ENCODE measurements around the gene GNGT1.

GNGT1 gene

DNA sequence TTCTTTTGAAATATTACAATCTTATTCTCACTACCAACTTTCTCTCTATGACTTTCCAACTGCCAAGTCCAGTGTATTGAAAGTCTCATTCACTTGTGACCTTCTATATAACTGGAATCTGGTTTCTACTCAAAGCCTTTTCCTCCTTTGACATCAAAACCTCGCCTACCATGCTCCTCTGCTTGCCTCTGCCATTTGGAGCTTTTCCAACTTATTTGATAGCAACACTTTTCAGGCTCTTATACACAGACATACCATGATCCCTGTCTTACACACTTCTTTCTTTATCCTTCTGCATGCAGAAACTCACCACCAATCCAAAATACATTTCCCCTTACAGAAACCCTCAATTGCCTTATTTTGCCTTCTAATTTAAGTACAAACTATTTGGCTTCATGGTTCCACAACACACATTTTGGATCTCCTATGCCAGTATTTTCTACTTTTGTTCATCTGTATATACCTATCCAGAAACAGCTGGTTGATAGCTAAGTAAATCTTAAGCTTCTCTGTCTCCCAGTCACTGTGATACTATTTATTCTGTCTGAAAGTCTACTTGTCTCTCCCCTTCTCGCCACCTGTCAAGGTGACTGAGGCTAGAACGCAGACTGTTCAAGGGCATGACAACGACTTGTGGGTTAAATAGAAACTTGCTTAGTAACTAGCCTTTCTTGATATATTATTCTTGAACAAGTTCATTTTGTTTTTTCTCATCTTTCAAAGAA is 37.6 kb downstream of the GNGT1 start:
- DNase-seq: no peak

DNA sequence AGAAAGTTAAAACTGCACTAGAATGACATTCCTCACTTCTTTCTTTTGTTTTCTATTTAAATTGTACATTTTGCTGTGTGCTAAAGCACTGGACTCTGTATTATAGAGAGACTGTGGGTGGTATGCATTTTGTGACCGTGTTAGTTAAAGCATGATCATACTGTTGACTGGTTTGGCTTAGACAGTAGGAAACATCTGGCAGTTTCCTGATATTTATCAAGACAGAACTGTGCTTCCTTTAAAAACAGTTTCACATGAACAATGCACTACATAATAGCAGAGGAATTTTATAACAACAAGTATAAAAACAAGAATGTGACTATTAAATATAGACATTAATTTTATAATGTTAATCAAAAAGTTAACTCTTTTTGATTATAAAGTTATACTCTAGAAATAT is 38.3 kb downstream of the GNGT1 start:
- no peak for DNase-seq

DNA sequence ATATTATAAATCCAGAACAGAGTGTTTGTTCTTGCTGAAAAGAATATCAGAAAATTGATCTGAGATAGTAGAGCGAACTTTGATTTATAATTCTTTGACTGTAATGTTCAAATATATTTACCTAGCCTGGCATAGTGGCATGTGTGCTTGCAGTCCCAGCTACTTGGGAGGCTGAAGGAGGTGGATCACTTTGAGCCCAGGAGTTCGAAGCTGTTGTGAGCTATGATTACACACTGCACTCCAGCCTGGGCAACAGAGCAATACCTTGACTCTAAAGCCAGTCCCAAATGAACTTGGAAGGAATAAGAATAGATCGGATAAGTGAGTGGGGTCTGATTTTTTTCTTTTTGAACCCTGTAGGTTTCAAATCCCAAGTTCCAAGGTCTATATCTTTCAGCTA is 38.7 kb downstream of the GNGT1 start:
- DNase-seq: no peak

DNA sequence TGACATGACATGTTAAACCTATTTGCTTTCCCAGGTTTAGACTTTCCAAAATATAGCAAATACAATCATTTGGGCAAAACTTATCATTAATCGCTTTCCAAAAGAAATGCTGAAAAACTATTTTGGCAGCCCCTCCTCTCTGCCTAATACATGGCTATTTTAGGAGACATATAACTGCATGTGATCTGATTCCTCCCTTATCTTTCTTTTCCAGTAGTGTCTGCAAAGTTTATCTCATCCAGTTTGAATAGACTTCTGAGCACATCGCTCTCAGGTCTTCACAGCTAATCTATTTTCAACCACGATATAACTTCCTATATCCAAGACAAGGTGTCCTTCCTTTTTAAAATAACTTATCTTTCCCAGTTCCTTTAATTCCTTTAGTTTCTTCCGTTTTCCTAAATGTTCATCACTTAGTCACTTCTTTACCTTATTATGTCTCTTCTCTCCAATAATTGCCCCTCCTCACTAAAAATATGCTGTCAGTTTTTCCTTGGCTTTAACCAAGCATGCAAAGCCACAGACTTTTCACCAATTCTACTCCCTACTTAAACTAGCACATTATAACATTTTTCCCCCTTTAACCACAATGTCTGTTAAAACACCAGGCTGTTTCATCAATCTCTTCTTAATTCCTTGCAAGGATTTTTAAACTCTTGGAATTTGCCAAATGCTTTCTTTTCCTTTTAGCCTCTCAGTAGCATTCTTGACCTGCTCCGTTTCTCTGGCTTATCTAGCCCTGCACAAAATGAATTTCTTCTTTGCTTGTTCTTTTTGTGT is 39.6 kb downstream of the GNGT1 start:
- DNase-seq: no peak

DNA sequence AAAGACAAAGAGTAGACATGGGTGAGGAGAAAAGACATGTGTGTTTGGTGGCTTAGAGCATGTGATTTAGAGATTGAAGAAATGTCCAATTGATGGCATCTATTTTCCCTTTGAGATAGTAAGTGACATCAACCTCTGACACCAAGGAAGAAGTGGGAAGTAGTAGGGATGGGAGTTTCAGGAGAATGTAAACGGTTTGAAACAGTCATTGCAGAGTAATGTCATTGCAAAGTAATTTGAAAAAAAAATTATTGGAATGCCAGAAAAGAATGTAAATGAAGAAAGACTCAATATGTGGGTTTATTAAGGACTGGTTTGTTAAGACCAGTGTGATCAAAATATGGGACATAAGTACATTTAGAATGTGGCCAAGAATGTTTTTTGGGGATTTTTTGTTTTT is 41.7 kb downstream of the GNGT1 start:
- DNase-seq: no peak

DNA sequence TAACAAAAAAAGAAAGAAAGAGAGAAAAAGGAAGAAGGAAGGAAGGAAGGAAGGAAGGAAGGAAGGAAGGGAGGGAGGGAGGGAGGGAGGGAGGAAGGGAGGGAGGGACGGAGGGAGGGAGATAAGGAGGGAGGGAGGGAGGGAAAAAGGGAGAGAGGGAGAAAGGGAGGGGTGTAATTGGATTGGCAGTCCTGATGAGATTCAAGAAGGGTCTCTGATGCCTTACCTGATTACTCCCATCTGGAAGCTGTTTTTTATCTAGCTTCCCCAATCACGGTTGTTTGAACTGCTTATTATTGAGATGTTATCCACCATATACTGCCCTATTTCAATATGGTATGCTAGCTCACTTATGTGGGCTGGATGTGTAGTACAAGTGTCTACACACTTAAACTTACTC is 42.5 kb downstream of the GNGT1 start:
- no peak for DNase-seq

DNA sequence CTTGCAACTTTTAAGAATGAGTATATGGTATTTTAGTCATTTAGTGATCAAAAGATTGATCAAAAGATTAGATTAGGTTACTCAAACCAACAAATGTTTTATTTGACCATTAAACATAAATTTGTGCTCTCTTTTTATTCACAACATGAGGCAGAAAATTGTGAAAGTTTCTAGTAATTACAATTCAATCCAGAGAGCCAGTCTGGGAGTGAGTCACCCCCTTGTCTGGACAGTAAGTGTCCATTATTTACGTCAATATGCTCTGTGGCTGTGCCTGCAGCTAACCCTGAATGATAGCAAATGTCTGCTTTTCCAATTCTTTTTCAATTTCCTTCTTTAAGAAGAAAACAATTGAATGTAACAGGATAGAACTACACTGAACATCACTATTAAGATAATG is 43.1 kb downstream of the GNGT1 start:
- no peak for DNase-seq

DNA sequence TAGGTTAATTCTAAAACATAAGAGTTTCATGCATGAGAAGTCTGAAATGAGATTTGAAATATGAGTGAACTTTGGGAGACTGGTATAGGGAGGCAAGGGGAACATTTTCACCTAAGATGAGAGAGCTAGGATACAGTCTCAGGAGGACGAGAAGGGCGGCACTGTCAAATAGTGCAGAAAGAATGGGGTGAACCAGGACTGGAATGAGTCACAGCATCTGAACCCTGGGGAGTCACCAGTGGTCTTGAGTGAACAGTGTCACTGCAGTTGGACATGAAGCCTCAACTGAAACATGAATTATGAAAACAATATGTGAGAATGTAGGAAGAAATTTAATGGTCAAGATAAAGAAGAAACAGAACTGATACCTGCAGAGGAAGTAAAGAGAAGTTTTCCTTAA is 48.9 kb downstream of the GNGT1 start:
- no peak for DNase-seq

DNA sequence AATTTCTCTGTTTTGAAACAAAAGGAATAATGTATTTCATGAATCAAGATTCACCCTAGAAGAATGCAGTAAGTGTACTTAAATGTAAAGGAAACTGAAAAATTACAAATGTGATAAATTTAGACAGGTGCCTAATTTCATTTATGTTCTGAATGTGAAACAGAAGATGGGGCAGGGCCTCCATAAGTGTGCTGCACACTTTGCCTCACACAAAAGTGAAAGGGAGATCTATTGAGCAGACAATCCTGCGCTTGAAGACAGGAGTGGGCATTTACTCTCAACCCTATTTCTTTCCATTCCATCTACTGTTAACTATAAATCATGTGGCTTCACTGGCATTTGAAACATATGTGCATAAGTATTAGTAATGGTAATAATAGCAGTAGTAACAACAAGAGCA is 51.4 kb downstream of the GNGT1 start:
- no peak for DNase-seq

DNA sequence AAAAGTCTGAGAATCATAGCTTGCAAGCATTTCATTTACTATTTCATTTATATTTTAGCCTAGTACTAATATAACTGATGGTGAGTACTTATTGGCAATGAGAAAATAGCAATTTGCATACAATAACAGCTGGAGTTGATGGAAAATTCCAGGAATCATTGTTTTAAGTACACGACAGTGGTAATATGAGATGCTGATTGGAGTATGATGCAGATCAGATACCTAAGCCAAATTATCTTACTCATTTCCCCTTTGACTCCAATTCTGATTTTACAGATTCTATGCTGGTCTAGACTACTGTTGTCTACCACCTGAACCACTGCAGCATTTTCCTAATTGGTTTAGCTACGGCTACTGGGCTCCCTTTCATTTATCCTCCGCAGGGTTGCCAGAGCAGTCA is 51.8 kb downstream of the GNGT1 start:
- no peak for DNase-seq

DNA sequence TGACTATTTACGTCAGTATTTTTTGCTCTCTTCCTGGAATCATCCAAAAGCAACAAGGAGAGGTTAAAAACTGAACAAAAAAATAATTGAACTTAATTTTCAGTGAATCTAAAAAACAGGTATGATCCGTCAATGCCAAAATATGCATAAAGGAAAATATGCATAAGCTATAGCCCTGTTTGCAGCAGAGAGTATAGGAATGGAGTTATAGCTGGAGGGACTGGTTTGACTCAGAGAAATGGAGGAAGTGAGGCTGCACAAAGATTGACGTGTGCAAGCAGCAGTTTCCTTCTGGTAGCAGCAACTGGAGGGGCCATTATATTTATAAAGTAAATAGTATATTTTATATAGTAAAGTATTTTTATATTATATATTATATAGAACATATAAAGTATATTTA is 52.3 kb downstream of the GNGT1 start:
- DNase-seq: no peak
